Loucy (cell line): ENCODE data around the gene OR2T11.

Experiments used
- CTCF ChIP-seq: fragments of 200-600 bp; sonication (generic); conservative IDR thresholded peaks from 2 replicates; pipeline ENCODE4 v1.5.1; 2014; ENCODE audit warnings: mild to moderate bottlenecking, antibody characterized with exemption, low read length
- EZH2phosphoT487 ChIP-seq: fragments of 200-600 bp; IDR thresholded peaks from 2 replicates; pipeline ENCODE4 v1.6.1; 2018; ENCODE audit warnings: antibody characterized with exemption, mild to moderate bottlenecking, moderate library complexity, borderline replicate concordance

- TF ChIP-seq CTCF, result no peak
- no peak for TF ChIP-seq EZH2phosphoT487
Observed at GRCh38 chr1:248630551-248630950, 4.3 kb downstream of the OR2T11 start.
